Thyroid gland (tissue), 4 donors: ENCODE data around the gene HDGFL2.

Experiments used
- POLR2A ChIP-seq, 2 donors: fragments of 450-650 bp; IDR thresholded peaks; one replicate each; pipeline ENCODE4 v1.6.1; 2017; ENCODE audit warnings: antibody characterized with exemption in 2 of 2, mild to moderate bottlenecking in 2 of 2, moderate library complexity in 1 of 2
- TF ChIP-seq, protein P1 (sequence below), 6 experiments: fragments of 200-600 bp in 3 of 6; fragments of 450-650 bp in 3 of 6; sonication (generic) in 3 of 6; IDR thresholded peaks; one replicate each; pipeline ENCODE4 v1.5.1; 2016 to 2019; ENCODE audit warnings: antibody characterized with exemption in 6 of 6, mild to moderate bottlenecking in 2 of 6, inconsistent platforms in 1 of 6, moderate library complexity in 1 of 6

DNA sequence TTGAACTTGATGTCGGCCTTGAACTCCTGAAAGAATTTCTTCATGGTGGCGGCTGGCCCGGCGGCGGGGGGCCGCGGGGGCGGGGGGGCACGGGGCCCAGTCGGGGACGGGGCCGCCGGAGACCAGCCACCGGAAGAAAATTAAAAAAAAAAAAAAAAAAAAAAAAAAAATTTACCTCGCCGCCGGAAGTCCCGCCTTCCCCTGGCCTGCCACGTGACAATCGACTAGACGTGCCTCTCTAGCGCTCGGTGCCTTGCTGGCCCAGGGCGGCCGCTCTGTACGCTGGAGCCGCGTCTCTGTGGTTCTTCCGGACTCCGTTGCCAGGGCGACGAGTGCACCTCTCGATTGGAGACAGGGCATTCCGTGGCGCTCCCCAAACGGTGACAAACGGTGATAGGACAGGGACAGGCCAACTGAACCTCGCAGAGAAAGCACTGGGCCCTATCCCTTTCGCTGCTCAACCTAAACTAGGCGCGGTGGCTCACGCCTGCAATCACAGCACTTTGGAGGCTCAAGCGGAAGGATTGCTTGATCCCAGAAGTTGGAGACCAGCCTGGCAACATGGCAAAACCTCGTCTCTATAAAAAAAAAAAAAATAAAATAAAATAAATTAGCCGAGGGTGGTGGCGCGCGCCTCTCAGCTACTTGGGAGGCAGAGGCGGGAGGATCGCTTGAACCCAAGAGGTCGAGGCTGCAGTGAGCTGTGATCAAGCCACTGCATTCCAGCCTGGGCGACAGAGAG is 14.3 kb upstream of the HDGFL2 start, which contains the start of gene UBXN6:
- TF ChIP-seq, protein P1, sequence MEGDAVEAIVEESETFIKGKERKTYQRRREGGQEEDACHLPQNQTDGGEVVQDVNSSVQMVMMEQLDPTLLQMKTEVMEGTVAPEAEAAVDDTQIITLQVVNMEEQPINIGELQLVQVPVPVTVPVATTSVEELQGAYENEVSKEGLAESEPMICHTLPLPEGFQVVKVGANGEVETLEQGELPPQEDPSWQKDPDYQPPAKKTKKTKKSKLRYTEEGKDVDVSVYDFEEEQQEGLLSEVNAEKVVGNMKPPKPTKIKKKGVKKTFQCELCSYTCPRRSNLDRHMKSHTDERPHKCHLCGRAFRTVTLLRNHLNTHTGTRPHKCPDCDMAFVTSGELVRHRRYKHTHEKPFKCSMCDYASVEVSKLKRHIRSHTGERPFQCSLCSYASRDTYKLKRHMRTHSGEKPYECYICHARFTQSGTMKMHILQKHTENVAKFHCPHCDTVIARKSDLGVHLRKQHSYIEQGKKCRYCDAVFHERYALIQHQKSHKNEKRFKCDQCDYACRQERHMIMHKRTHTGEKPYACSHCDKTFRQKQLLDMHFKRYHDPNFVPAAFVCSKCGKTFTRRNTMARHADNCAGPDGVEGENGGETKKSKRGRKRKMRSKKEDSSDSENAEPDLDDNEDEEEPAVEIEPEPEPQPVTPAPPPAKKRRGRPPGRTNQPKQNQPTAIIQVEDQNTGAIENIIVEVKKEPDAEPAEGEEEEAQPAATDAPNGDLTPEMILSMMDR (IDR thresholded peaks at IDR 0.05) = peak in 2 of 6 experiments; percentile 21 to 26
- TF ChIP-seq POLR2A (IDR thresholded peaks at IDR 0.05) = peak in 1 of 2 donors; percentile 48
